Keratinocyte (primary cell): ENCODE data around the gene PCIF1. TPM values are rescaled to one million over a fixed set of nuclear protein-coding genes. Genes with fewer than 3 reads are reported as not detected.

Experiments
- DNase-seq: peaks from one replicate; pipeline ENCODE4 v3.0.0-alpha.2; 2011; ENCODE audit warnings: low read depth, missing footprints, low spot score
- FAIRE-seq: peaks from 2 replicates; lab custom pipeline; 2011; peaks lifted over from hg19 to GRCh38; lab: Jason Lieb, UNC
- H2AFZ ChIP-seq: 2 replicates; pipeline ENCODE4 v1.6.0; 2012; ENCODE audit warnings: low read length, control low read depth, inconsistent platforms; ENCODE audit not compliant: control insufficient read depth
- H3K27ac ChIP-seq: 2 replicates; pipeline ENCODE4 v1.5.1; 2011; ENCODE audit warnings: low read length; ENCODE audit not compliant: control insufficient read depth, insufficient read depth
- H3K27me3 ChIP-seq: 3 replicates; pipeline ENCODE4 v1.6.0; 2011; ENCODE audit warnings: low read length; ENCODE audit not compliant: control insufficient read depth, insufficient read depth; ENCODE audit errors: extremely low read depth
- H3K36me3 ChIP-seq, 2 experiments: 2 replicates in 1 of 2; 3 replicates in 1 of 2; pipeline ENCODE4 v1.5.1; 2011; ENCODE audit warnings: low read length in 2 of 2, mild to moderate bottlenecking in 1 of 2; ENCODE audit not compliant: control insufficient read depth in 2 of 2, insufficient read depth in 2 of 2; ENCODE audit errors: extremely low read depth in 1 of 2
- H3K4me1 ChIP-seq: 3 replicates; pipeline ENCODE4 v1.5.1; 2011; ENCODE audit warnings: low read length; ENCODE audit not compliant: control insufficient read depth, insufficient read depth; ENCODE audit errors: extremely low read depth
- H3K4me2 ChIP-seq: 3 replicates; pipeline ENCODE4 v1.6.0; 2011; ENCODE audit warnings: low read depth, low read length; ENCODE audit not compliant: control insufficient read depth, insufficient read depth; ENCODE audit errors: extremely low read depth
- H3K4me3 ChIP-seq, 3 experiments: fragments of 200-600 bp in 1 of 3; sonication (generic) in 1 of 3; 2 replicates in 2 of 3; 3 replicates in 1 of 3; pipeline ENCODE4 v1.5.1; 2011 to 2016; ENCODE audit warnings: low read length in 3 of 3, mild to moderate bottlenecking in 3 of 3, control low read depth in 2 of 3, inconsistent platforms in 1 of 3, low read depth in 1 of 3, mixed read lengths in 1 of 3, mixed run types in 1 of 3, moderate library complexity in 1 of 3; ENCODE audit not compliant: control insufficient read depth in 2 of 3, insufficient read depth in 2 of 3; ENCODE audit errors: extremely low read depth in 1 of 3
- H3K79me2 ChIP-seq: 2 replicates; pipeline ENCODE4 v1.6.0; 2012; ENCODE audit warnings: low read length; ENCODE audit not compliant: control insufficient read depth, insufficient read depth
- H3K9ac ChIP-seq: 3 replicates; pipeline ENCODE4 v1.6.0; 2011; ENCODE audit warnings: low read length; ENCODE audit not compliant: control insufficient read depth, insufficient read depth; ENCODE audit errors: extremely low read depth
- H3K9me1 ChIP-seq: 3 replicates; pipeline ENCODE4 v1.6.0; 2011; ENCODE audit warnings: low read length; ENCODE audit not compliant: control insufficient read depth, insufficient read depth; ENCODE audit errors: extremely low read depth
- H3K9me3 ChIP-seq: 2 replicates; pipeline ENCODE4 v1.5.1; 2012; ENCODE audit warnings: low read depth, low read length; ENCODE audit not compliant: control insufficient read depth
- H4K20me1 ChIP-seq: 3 replicates; pipeline ENCODE4 v1.6.0; 2011; ENCODE audit warnings: low read length; ENCODE audit not compliant: control insufficient read depth, insufficient read depth; ENCODE audit errors: extremely low read depth
- CTCF ChIP-seq, 3 experiments: IDR thresholded peaks in 1 of 3; conservative IDR thresholded peaks in 1 of 3; optimal IDR thresholded peaks in 1 of 3; 2 replicates in 2 of 3; 3 replicates in 1 of 3; pipeline versions ENCODE3 to v1.5.1; 2011; ENCODE audit warnings: low read length in 3 of 3, mild to moderate bottlenecking in 3 of 3, moderate library complexity in 2 of 3, control low read depth in 1 of 3, inconsistent platforms in 1 of 3; ENCODE audit not compliant: insufficient read depth in 2 of 3; ENCODE audit errors: extremely low read depth in 1 of 3
- EZH2 ChIP-seq: IDR thresholded peaks from one replicate; pipeline ENCODE4 v1.6.1; 2012; ENCODE audit warnings: inconsistent platforms, mild to moderate bottlenecking, low read length, moderate library complexity
- dilution Hi-C: fragments of 300-500 bp; cut with MboI; formaldehyde crosslinking; loops from one replicate; pipeline ENCODE4 v1.7.0; 2020; ENCODE audit warnings: low sequenced_read_pairs; ENCODE audit not compliant: extremely low pct_ligation_motif_present
- polyA plus RNA-seq, 5 experiments: library from polyadenylated mRNA; depleted of rRNA in 3 of 5; stranded (reverse) in 3 of 5; stranded (forward) in 1 of 5; unstranded in 1 of 5; fragments of >200 nt; gene quantifications; 1 replicate in 1 of 5; 2 replicates in 3 of 5; 3 replicates in 1 of 5; pipeline versions ENCODE4 v1.2.1 to v1.2.3, GENCODE V29; 2011 to 2012; ENCODE audit warnings: missing spikeins in 2 of 5, low read depth in 1 of 5, low replicate concordance in 1 of 5

The PCIF1 gene
- polyA plus RNA-seq, 1 donor (not counting 4 experiments of a cell fraction or from before 2014, with no cell fraction given) = 7.0 TPM

GRCh38 chr20:45976086-45976485 is 41.6 kb downstream of the PCIF1 start:
- dilution Hi-C loops = no loop called here
- peaks cover 4% of the 10 kb centered on the region for H3K79me2 ChIP-seq
- no peak for DNase-seq

GRCh38 chr20:45981261-45981660 is 46.8 kb downstream of the PCIF1 start:
- H3K9me1 ChIP-seq = no peaks in the 10 kb centered on the region
- H2AFZ ChIP-seq = no peak overlapping the region
- TF ChIP-seq CTCF (optimal IDR thresholded peaks at IDR 0.05 in 1 of 3, IDR thresholded peaks at IDR 0.05 in 1 of 3, conservative IDR thresholded peaks at IDR 0.05 in 1 of 3; ENCODE audit: extremely low read depth in 1 of 3, insufficient read depth in 2 of 3, low read length in 3 of 3) = no peak
- TF ChIP-seq EZH2 = no peak
- H3K4me1 ChIP-seq = no peaks in the 10 kb centered on the region
- no peaks in the 10 kb centered on the region for H3K27me3 ChIP-seq
- no peaks in the 10 kb centered on the region for H3K79me2 ChIP-seq
- no peak overlapping the region for H3K4me3 ChIP-seq
- DNase-seq (no peak), FAIRE-seq (no peak)
- dilution Hi-C loops = no loop called here
- H3K9me3 ChIP-seq = no peaks in the 10 kb centered on the region
- no peaks in the 10 kb centered on the region for H3K36me3 ChIP-seq
- H3K27ac ChIP-seq = no peak overlapping the region
- H4K20me1 ChIP-seq = no peaks in the 10 kb centered on the region
- no peak overlapping the region for H3K9ac ChIP-seq
- H3K4me2 ChIP-seq = no peak overlapping the region

More at GRCh38 chr20:45976086-45976485, 41.6 kb downstream of the PCIF1 start:
- Histone ChIP-seq H2AFZ (no peak overlapping the region), H3K4me2 (no peak overlapping the region), H3K27ac (no peak overlapping the region), H3K9ac (no peak overlapping the region), H3K9me3 (no peaks in the 10 kb centered on the region), H3K4me3 (no peak overlapping the region), H3K27me3 (no peaks in the 10 kb centered on the region), H3K36me3 (no peaks in the 10 kb centered on the region), H3K9me1 (no peaks in the 10 kb centered on the region), H4K20me1 (no peaks in the 10 kb centered on the region), H3K4me1 (peaks cover 11% of the 10 kb centered on the region)
- no peak for TF ChIP-seq EZH2
- no peak for TF ChIP-seq CTCF (optimal IDR thresholded peaks at IDR 0.05 in 1 of 3, IDR thresholded peaks at IDR 0.05 in 1 of 3, conservative IDR thresholded peaks at IDR 0.05 in 1 of 3; ENCODE audit: extremely low read depth in 1 of 3, insufficient read depth in 2 of 3, low read length in 3 of 3)
- FAIRE-seq = no peak
